ENCODE results near the gene TMEM178B. TPM values are rescaled to one million over a fixed set of nuclear protein-coding genes. Genes with fewer than 3 reads are reported as not detected.

The TMEM178B gene
- total RNA-seq, 1 experiment from 2014 or later: 0.39 TPM

- no peaks in the 10 kb centered on the region for H3K27me3 ChIP-seq (ENCODE audit: control insufficient read depth, insufficient read depth, low read length)
- ATAC-seq (no peak), DNase-seq (ENCODE audit: low read depth, low spot score) (no peak)
- no peaks in the 10 kb centered on the region for H3K36me3 ChIP-seq (ENCODE audit: control insufficient read depth, insufficient read depth, low read length)
- intact Hi-C loops (cut with micrococcal nuclease; ENCODE audit: unreplicated experiment) (no loop called here), in situ Hi-C loops (cut with HindIII; ENCODE audit: low pct_unique_long_range_greater_than_20kb, low sequenced_read_pairs) (no loop called here)
- no TSS peak for BruUV-seq (replicated peaks)
- no peak overlapping the region for H3K4me3 ChIP-seq (ENCODE audit: low read depth in 2 of 2, low read length in 2 of 2)
- TF ChIP-seq POLR2AphosphoS5 (IDR thresholded peaks at IDR 0.05; ENCODE audit: low read depth, low read length) (no peak), SIN3A (IDR thresholded peaks at IDR 0.05; ENCODE audit: borderline replicate concordance, insufficient read depth, low read depth, low read length) (no peak)
- TF ChIP-seq, protein P1, sequence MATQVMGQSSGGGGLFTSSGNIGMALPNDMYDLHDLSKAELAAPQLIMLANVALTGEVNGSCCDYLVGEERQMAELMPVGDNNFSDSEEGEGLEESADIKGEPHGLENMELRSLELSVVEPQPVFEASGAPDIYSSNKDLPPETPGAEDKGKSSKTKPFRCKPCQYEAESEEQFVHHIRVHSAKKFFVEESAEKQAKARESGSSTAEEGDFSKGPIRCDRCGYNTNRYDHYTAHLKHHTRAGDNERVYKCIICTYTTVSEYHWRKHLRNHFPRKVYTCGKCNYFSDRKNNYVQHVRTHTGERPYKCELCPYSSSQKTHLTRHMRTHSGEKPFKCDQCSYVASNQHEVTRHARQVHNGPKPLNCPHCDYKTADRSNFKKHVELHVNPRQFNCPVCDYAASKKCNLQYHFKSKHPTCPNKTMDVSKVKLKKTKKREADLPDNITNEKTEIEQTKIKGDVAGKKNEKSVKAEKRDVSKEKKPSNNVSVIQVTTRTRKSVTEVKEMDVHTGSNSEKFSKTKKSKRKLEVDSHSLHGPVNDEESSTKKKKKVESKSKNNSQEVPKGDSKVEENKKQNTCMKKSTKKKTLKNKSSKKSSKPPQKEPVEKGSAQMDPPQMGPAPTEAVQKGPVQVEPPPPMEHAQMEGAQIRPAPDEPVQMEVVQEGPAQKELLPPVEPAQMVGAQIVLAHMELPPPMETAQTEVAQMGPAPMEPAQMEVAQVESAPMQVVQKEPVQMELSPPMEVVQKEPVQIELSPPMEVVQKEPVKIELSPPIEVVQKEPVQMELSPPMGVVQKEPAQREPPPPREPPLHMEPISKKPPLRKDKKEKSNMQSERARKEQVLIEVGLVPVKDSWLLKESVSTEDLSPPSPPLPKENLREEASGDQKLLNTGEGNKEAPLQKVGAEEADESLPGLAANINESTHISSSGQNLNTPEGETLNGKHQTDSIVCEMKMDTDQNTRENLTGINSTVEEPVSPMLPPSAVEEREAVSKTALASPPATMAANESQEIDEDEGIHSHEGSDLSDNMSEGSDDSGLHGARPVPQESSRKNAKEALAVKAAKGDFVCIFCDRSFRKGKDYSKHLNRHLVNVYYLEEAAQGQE (IDR thresholded peaks at IDR 0.05; ENCODE audit: insufficient read depth in 1 of 2, low read depth in 2 of 2, low read length in 1 of 2): no peak
- POLR2A ChIA-PET: no interaction called here
- CTCF ChIA-PET: no interaction called here
- no peaks in the 10 kb centered on the region for H3K9me3 ChIP-seq (ENCODE audit: control insufficient read depth, insufficient read depth, low read depth, low read length)
- H3K4me1 ChIP-seq (ENCODE audit: control insufficient read depth, insufficient read depth, low read length): no peaks in the 10 kb centered on the region
- H3K27ac ChIP-seq (ENCODE audit: low read length): no peak overlapping the region
Observed at GRCh38 chr7:141043616-141044015, 30.2 kb upstream of the TMEM178B start.

- intact Hi-C loops (cut with micrococcal nuclease; ENCODE audit: unreplicated experiment): no loop called here
- BruUV-seq (replicated peaks): no TSS peak
- CTCF ChIA-PET: no interaction called here
- TF ChIP-seq SIN3A (IDR thresholded peaks at IDR 0.05; ENCODE audit: borderline replicate concordance, insufficient read depth, low read depth, low read length) (no peak), CTCF (IDR thresholded peaks at IDR 0.05) (no peak), TCF7L2 (IDR thresholded peaks at IDR 0.05; ENCODE audit: low read depth, low read length) (no peak), POLR2AphosphoS5 (IDR thresholded peaks at IDR 0.05; ENCODE audit: low read depth, low read length) (no peak)
- TF ChIP-seq, protein P1 (IDR thresholded peaks at IDR 0.05; ENCODE audit: insufficient read depth in 1 of 2, low read depth in 2 of 2, low read length in 1 of 2): no peak
- Histone ChIP-seq H3K27ac (ENCODE audit: low read length) (no peak overlapping the region), H3K27me3 (ENCODE audit: control insufficient read depth, insufficient read depth, low read length) (no peaks in the 10 kb centered on the region), H3K9me3 (ENCODE audit: control insufficient read depth, insufficient read depth, low read depth, low read length) (no peaks in the 10 kb centered on the region), H3K4me1 (ENCODE audit: control insufficient read depth, insufficient read depth, low read length) (no peaks in the 10 kb centered on the region), H3K36me3 (ENCODE audit: control insufficient read depth, insufficient read depth, low read length) (no peaks in the 10 kb centered on the region), H3K4me3 (ENCODE audit: low read depth in 2 of 2, low read length in 2 of 2) (no peak overlapping the region)
- no peak for ATAC-seq
- DNase-seq (ENCODE audit: low read depth, low spot score): no peak
- POLR2A ChIA-PET: interaction anchor here (0.7 kb wide), 1 partner anchor 118 kb away, joined by 6 read pairs; no protein-coding TSS in a partner anchor
- in situ Hi-C loops (cut with HindIII; ENCODE audit: low pct_unique_long_range_greater_than_20kb, low sequenced_read_pairs): no loop called here
Observed at GRCh38 chr7:141045126-141045841, 28.6 kb upstream of the TMEM178B start.

Measured in Panc1 (cell line).